ENCODE results near the gene HOXC6.

- TF ChIP-seq POU6F1 (CRISPR knock-in tag; IDR thresholded peaks at IDR 0.05; ENCODE audit: borderline replicate concordance, low read depth) = no peak
- no peak for TF ChIP-seq ARNTL (CRISPR knock-in tag; IDR thresholded peaks at IDR 0.05; ENCODE audit: borderline replicate concordance, low read depth)
- TF ChIP-seq ISL1 (CRISPR knock-in tag; IDR thresholded peaks at IDR 0.05) = no peak
- no peak for TF ChIP-seq ZNF565 (CRISPR knock-in tag; conservative IDR thresholded peaks at IDR 0.05; ENCODE audit: low read depth)
- no peak for TF ChIP-seq BACH2 (CRISPR knock-in tag; IDR thresholded peaks at IDR 0.05; ENCODE audit: borderline replicate concordance)
Measured at GRCh38 chr12:54011665-54012532, 16.3 kb upstream of the HOXC6 start.

All from SK-N-SH treated with all-trans-retinoic acid at 6 μM for 48 hours (cell line).